ENCODE measurements around the gene BBS4.

DNA sequence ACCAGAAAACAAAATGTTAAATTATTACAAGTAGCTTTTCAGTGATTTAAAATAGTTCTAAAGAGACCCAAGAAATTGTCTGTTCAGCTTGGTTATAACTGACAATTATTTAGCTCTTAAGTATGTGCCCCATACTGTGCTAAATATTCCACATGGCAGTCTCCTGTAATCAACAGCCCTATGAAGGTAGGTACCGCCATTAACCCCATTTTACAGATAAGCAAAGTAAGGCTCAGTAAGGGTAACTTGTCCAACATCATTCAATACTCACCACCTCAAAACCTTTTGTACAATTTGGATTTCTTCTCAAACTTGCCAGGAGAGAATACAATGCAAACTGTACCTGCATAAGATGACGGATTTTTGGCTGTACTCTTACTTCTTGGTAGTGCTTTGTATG is 63.7 kb downstream of the BBS4 start:
- TF ChIP-seq, protein P1, sequence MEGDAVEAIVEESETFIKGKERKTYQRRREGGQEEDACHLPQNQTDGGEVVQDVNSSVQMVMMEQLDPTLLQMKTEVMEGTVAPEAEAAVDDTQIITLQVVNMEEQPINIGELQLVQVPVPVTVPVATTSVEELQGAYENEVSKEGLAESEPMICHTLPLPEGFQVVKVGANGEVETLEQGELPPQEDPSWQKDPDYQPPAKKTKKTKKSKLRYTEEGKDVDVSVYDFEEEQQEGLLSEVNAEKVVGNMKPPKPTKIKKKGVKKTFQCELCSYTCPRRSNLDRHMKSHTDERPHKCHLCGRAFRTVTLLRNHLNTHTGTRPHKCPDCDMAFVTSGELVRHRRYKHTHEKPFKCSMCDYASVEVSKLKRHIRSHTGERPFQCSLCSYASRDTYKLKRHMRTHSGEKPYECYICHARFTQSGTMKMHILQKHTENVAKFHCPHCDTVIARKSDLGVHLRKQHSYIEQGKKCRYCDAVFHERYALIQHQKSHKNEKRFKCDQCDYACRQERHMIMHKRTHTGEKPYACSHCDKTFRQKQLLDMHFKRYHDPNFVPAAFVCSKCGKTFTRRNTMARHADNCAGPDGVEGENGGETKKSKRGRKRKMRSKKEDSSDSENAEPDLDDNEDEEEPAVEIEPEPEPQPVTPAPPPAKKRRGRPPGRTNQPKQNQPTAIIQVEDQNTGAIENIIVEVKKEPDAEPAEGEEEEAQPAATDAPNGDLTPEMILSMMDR (IDR thresholded peaks at IDR 0.05): no peak
- TF ChIP-seq POLR2A (IDR thresholded peaks at IDR 0.05; ENCODE audit: low read depth): no peak
- no peak for TF ChIP-seq POLR2AphosphoS5 (IDR thresholded peaks at IDR 0.05)
- TF ChIP-seq EP300 (IDR thresholded peaks at IDR 0.05): no peak

All from esophagus muscularis mucosa (tissue), 4 donors.